Stimulated activated CD8-positive, alpha-beta memory T cell treated with anti-CD3 and anti-CD28 coated beads, Interleukin-4, amount 100 ng/mL, for 4 hours (primary cell): Measurements from ENCODE around the gene TMEM209.
"Not testable (repeated sequence)": the region's sequence is repeated elsewhere in the genome, so short reads cannot be mapped to it uniquely, and the experiment has no call there.

Source experiments
- DNase-seq, 2 donors: peaks; one replicate each; pipeline ENCODE4 v3.0.0-alpha.2; 2020; ENCODE audit warnings: low read depth in 2 of 2, low spot score in 1 of 2

TMEM209 gene

GRCh38 chr7:130205084-130205947 is at the start of gene TMEM209:
Gene TMEM209 (minus strand): TSS chr7:130205406. CDS start chr7:130205375, 31 bp downstream.
- peak; percentile 84 to 89 for DNase-seq

GRCh38 chr7:130254555-130254954 is 49.3 kb upstream of the TMEM209 start:
- no peak for DNase-seq

- not testable (repeated sequence) for DNase-seq
Observed at GRCh38 chr7:130249626-130250025, 44.4 kb upstream of the TMEM209 start.

GRCh38 chr7:130248842-130249241 is 43.6 kb upstream of the TMEM209 start:
- not testable (repeated sequence) for DNase-seq

- DNase-seq, result not testable (repeated sequence)
Observed at GRCh38 chr7:130246491-130246890, 41.3 kb upstream of the TMEM209 start.

GRCh38 chr7:130243486-130243885 is 38.3 kb upstream of the TMEM209 start:
- not testable (repeated sequence) for DNase-seq

DNA sequence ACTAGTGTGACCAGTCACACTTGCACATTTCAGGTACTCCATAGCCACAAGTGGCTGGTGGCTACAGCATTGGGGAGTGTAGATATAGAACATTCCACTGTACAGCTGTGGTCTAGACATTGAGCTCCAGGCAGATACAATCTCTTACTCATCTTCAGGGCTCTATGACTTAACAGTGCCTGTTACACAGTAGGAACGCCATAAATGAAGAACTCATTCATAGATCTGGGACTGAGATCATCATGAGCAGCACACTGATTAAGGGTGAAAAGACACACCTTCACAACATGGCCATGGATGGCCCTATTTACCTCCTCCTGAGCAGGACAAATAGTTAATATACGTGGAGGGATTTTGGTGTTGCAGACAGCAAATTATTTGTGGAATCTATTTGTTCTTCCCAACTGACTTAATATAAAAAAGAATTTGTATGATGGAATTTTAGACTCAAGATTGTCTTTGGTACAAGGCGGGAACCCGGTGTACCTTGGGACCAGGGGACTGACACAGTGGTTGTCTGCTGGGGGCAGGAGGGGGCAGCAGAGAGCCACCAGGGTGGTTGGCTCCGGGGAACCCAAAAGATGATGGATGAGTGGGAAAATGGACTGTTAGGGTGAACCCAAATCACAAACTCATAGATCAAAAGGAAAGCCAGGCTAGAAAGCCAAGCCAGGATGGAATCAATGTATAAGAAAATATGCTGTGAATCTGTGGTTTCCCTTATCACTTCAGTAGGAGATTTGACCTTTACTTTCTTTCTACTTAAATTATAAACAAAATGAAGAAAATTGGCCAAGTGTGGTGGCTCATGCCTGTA is 37.2 kb upstream of the TMEM209 start:
- DNase-seq, result peak; percentile 8 to 9

GRCh38 chr7:130240240-130240639 is 35.0 kb upstream of the TMEM209 start:
- DNase-seq, result no peak

DNA sequence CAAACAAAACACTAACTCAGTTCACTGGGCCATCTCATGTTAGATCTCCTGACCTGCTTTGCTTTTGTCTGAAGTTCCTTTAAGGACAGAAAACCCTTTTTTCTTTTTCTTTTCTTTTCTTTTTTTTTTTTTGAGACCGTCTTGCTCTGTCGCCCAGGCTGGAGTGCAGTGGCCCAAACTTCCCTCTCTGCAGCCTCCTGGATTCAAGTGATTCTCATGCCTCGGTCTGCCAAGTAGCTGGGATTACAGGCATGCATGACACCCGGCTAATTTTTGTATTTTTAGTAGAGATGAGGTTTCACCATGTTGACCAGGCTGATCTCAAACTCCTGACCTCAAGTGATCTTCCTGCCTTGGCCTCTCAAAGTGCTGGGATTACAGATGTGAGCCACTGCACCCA is 31.2 kb upstream of the TMEM209 start:
- not testable (repeated sequence) for DNase-seq

DNA sequence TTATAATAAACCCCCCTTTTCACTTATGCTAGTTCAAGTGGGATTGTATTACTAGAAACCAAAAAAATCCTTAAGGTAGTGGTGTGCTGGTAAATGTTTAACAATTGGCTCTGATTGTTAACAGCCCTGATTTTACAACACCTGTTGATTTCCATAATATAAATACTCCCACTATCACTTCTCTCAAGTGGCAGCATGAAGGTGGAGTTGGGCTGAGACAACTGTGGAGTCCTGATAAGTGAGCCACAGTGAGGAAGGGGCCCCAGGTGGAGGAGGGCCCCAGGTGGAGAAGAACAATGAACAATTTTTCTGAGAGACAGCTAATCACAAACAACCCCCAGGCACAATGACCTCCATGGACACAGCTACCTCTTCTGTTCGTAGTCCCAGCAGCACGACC is 28.9 kb upstream of the TMEM209 start:
- DNase-seq, result no peak

GRCh38 chr7:130232209-130232608 is 27.0 kb upstream of the TMEM209 start:
- no peak for DNase-seq

GRCh38 chr7:130231792-130232191 is 26.6 kb upstream of the TMEM209 start:
- DNase-seq, result no peak

GRCh38 chr7:130229981-130230380 is 24.8 kb upstream of the TMEM209 start:
- DNase-seq, result not testable (repeated sequence)

DNA sequence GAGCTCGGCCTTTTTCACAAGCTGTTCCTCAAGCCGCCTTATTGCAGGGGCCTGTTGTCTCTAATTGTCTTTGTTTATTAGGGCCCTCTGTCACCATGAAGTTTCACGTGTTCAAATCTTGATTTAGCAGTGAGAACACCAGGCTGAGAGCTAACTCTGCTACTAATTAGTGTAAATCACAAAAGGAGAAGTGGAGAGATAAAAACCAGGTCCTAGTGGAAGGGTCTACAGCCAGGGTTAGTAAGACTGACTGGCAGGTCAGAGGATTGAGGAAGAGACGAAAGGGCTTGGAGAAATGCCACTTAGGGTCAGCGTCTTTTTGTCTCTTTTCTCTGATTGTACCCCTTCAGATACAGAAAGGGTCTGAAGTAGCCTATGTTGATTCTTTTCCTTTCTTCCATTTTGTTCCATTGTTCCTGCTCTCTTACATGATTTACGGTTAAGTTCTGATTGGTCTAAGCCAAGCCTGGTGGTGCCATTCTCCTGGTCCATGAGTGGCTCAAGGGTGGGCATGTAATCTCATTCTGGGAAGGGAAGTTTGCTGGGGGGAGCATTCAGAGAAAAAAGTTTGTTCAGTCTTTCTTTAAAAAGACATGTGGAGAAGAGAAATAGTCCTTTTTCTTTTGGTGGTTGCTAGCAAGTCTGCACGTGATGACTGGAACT is 23.8 kb upstream of the TMEM209 start:
- DNase-seq, result no peak

GRCh38 chr7:130227883-130228575 is 22.8 kb upstream of the TMEM209 start:
- no peak for DNase-seq

DNA sequence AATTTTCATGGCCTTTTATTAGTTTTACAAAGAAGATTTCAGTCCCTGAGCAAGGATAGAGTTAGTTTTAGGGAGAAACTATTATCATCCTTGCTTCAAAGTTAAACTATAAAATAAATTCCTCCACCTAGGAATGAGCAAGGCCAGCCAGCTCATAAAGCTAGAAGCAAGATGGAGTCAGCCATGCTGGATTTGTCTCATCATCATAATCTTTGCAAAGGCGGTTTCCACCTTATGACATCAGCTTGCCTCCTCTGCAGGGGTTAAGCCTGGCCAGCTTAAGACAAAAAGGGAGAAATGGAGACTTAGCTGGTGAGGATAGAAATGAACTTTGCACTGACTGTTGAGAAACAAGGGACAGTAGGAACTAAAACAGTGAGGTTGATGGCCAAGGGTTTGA is 21.1 kb upstream of the TMEM209 start:
- no peak for DNase-seq

DNA sequence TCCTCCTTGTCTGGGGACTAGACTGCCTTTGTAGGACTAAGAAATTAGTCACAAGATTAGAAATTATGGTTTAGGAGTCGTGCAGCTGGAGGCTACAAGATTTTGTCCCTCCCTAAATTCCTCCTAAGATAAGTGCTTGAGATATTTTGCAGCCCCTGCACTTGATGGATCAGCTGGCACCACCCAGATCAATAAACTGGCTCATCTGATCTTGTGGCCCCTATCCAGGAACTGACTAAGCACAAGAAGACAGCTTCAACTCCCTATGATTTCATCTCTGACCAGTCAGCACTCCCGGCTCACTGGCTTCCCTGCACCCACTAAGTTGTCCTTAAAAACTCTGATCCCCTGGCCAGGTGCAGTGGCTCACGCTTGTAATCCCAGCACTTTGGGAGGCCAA is 19.7 kb upstream of the TMEM209 start:
- not testable (repeated sequence) for DNase-seq

DNA sequence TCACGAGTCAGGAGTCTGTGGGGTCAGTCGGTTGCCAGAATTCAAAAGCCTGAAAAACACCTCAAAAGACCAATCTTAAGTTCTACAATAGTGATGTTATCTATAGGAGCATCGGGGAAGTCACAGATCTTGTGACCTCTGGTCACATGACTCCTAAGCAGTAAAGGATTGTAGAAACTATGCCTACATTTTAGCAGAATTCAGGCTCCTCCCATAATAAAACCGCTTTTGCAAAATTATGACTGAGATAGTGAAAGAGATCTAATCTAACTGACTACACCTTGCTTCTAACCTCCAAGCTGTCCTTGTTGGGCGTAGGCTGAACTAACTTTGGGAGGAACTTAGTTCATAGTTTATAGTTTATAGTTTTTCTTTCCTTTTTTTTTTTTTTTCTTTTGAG is 19.0 kb upstream of the TMEM209 start:
- DNase-seq, result no peak

GRCh38 chr7:130223646-130224045 is 18.4 kb upstream of the TMEM209 start:
- no peak for DNase-seq

- DNase-seq, result no peak
Observed at GRCh38 chr7:130221746-130222145, 16.5 kb upstream of the TMEM209 start.

DNA sequence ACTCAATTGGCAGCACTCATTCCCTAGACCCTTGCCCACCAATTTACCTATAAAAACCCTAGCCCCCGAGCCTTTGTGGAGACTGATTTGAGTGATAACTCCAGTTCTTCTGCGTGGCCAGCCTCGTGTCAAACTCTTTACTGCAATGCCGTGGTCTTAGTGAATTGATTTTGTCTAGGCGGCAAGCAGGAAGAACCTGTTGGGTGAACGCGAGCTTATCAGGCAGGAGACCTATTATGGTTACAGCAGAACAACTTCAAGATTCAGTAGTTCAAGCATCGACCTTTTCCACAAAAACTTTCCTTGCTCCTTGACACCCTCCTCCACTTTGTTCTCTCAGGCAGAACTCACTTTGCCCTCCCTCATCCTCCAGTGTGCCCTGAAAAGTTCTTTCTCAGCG is 14.7 kb upstream of the TMEM209 start:
- DNase-seq, result no peak
